GM12864 (cell line): ENCODE results near the gene BTBD17.

Experiments
- DNase-seq: peaks from one replicate; pipeline ENCODE4 v3.0.0-alpha.2; 2011; ENCODE audit warnings: low read depth
- H3K4me3 ChIP-seq: 2 replicates; pipeline ENCODE4 v1.5.1; 2011; ENCODE audit warnings: mild to moderate bottlenecking, low read depth, low read length, control low read depth
- TF ChIP-seq, protein P1 (sequence below): IDR thresholded peaks from 2 replicates; pipeline ENCODE4 v1.5.1; 2011; ENCODE audit warnings: low read depth, mild to moderate bottlenecking, moderate library complexity, low read length, control low read depth, inconsistent platforms; ENCODE audit errors: missing control alignments

BTBD17 gene

DNA sequence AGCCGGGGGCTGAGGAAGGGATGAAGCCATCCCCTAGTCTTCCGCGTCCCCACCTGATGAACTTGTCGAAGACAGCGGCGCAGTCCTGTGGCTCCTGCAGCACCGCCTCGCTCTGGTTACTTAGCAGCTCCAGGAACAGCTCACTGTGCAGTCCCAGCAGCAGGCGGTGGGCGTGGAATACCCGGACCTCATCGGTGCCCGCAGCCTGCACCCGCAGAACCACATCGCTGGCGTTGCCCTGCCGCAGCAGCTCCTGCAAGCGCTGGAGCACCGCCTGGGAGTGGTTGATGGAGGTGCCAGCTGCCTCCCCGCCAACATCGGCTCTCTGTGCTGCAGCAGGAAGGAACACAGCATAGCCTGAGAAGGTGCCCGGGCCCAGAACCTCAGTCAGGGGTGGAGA, 1.8 kb downstream of the BTBD17 start:
- TF ChIP-seq, protein P1, sequence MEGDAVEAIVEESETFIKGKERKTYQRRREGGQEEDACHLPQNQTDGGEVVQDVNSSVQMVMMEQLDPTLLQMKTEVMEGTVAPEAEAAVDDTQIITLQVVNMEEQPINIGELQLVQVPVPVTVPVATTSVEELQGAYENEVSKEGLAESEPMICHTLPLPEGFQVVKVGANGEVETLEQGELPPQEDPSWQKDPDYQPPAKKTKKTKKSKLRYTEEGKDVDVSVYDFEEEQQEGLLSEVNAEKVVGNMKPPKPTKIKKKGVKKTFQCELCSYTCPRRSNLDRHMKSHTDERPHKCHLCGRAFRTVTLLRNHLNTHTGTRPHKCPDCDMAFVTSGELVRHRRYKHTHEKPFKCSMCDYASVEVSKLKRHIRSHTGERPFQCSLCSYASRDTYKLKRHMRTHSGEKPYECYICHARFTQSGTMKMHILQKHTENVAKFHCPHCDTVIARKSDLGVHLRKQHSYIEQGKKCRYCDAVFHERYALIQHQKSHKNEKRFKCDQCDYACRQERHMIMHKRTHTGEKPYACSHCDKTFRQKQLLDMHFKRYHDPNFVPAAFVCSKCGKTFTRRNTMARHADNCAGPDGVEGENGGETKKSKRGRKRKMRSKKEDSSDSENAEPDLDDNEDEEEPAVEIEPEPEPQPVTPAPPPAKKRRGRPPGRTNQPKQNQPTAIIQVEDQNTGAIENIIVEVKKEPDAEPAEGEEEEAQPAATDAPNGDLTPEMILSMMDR: no peak
- H3K4me3 ChIP-seq: no peak overlapping the region
- DNase-seq: no peak

DNA sequence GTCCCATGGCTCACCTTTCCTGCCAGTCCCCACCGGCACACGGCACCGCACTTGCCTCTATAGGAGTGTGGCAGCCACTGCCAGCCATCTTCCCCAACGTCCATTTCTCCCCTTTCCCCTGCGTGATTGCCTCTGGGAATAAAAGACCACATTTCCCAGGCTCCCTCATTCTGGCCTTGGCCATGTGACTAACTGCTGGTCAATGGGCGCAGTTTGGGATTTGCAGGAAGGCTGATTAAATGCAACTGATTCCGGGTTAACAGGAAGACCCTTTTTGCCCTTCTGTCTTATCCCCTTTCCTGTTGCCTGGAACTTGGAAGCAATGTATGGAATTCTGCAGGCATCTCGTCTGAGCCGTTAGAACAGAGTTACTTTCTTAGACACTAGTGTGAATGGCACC, 3.0 kb downstream of the BTBD17 start:
- no peak overlapping the region for H3K4me3 ChIP-seq
- no peak for DNase-seq
- TF ChIP-seq, protein P1: no peak

DNA sequence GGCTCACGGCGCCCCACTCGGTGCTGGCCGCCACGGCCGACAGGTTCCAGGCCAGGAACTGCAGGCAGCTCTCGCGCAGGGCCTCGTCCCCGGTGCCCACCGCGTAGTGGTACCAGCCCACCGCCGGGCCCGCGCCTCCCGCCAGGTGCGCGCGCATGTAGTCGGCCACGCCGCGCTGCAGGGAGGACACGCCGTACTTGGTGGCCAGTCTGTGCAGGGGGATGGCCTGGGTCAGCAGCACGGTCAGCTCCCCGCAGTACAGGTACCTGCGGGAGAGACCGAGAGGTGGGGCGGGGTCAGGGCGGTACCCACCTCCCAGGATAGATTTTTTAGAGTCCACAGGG, 4.2 kb downstream of the BTBD17 start:
- no peak overlapping the region for H3K4me3 ChIP-seq
- TF ChIP-seq, protein P1: no peak

DNA sequence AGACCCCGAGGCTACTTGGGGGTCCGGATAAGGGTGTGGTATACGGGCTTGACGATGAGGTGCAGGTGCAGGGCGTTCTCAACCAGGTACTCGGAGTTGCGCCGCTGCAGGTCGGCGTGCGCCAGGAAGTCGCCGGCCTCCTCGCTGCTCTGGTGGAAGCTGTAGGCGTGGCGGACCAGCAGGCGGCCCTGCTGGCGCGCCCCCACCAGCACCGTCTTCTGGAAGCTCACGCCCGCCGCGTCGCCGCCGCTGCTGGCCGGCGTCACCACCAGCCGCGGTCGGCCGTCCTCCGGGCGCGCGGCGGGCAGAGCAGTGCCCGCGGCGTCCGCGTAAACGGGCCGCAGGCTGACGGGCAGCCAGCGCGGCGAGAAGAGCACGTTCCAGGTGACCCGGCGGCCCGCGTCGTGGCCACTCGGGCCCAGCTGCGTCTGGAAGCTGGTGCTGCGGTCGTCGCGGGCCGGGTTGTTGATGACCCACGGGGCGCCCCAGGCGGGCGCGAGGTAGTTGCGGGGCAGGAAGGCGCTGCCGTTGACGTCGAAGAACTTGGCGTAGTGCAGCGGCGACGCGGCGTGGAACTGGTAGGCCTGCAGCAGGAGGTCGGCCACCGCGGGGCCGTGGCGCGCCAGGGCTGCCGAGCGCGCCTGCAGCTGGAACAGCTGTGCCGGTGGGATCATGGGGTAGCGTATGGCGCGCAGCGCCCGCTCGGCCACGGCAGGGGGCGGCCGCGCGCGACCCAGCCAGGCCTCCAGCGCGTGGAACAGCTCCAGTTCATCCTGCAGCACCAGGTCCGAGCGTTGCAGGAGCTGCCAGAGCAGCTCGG, 4.8 kb downstream of the BTBD17 start:
- TF ChIP-seq, protein P1: no peak
- H3K4me3 ChIP-seq: no peak overlapping the region
- DNase-seq: no peak

More for the DNA sequence above, 4.2 kb downstream of the BTBD17 start:
- no peak for DNase-seq

DNA sequence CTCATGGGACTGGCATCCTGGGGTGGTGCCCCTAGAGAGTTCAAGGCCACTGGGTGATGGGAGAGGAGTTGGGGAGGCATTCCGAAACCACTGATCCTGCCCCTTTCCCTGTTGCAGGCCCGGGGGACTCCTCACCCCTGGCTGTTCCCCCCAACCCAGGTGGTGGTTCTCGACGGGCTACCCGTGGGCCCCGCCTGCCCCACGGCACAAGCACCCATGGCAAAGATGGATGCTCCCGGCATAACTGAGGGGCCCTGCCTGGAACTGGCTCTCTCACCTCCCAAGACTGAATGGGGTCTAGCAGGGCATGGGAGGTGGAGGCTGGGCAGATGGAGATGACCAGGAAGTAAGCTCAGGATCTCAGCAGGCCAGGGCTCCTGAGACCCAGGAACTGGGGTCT, 6.6 kb downstream of the BTBD17 start:
- DNase-seq: no peak
- no peak overlapping the region for H3K4me3 ChIP-seq
- TF ChIP-seq, protein P1: no peak

DNA sequence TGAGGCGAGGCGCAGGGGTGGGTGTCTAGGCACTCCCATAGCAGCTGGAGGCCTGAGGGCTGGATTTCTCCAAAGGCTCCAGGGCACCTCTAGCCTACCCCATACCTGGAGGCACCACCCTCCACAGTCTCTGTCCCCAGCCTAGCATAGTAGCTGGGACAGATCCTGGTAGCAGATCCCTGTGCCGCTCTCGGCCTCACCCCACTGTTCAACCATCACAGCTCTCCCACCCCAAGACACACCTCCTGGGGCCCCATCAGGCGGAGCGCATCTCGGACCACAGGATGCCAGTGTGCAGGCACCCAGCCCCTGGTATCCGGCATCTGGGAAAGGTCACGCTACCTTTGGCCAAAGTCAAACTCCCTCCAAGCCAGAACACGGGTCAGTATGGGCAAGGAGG, 7.1 kb downstream of the BTBD17 start:
- TF ChIP-seq, protein P1: no peak
- no peak overlapping the region for H3K4me3 ChIP-seq
- no peak for DNase-seq

DNA sequence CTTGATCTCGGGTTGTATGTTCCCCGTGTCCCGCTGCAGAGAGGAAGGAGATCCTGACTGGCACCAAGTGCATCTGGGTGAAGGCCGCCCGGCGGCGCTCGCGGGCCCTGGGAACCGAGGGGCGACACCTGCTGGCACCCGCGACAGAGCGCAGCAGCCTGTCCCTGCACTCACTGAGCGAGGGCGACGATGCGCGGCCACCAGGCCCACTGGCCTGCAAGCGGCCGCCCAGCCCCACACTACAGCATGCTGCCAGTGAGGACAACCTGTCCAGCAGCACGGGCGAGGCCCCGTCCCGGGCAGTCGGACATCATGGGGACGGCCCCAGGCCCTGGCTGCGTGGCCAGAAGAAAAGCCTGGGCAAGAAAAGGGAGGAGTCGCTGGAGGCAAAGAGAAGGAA, 7.5 kb downstream of the BTBD17 start:
- H3K4me3 ChIP-seq: no peak overlapping the region
- TF ChIP-seq, protein P1: peak; percentile 95
- DNase-seq: no peak
